Measurements from ENCODE around the gene PITPNC1. TPM values are rescaled to one million over a fixed set of nuclear protein-coding genes. Genes with fewer than 3 reads are reported as not detected.
"Not testable (repeated sequence)": the region's sequence is repeated elsewhere in the genome, so short reads cannot be mapped to it uniquely, and the experiment has no call there.

PITPNC1 gene
- total RNA-seq, 1 experiment from 2014 or later: 35.5 TPM

- CTCF ChIA-PET: no interaction called here
- Histone ChIP-seq H3K27me3 (replicated peaks; ENCODE audit: insufficient read depth, low read depth, low read length, poor library complexity) (no peaks in the 10 kb centered on the region), H3K4me3 (ENCODE audit: low read depth, low read length, poor library complexity, severe bottlenecking) (no peak overlapping the region), H3K4me1 (ENCODE audit: insufficient read depth, low read length, poor library complexity, severe bottlenecking) (peaks cover 18% of the 10 kb centered on the region), H3K9me3 (ENCODE audit: low read depth, low read length, poor library complexity, severe bottlenecking) (no peaks in the 10 kb centered on the region), H3K36me3 (ENCODE audit: insufficient read depth, low read length, poor library complexity, severe bottlenecking) (no peaks in the 10 kb centered on the region), H3K27ac (ENCODE audit: low read depth, low read length, poor library complexity, severe bottlenecking) (no peak overlapping the region)
- POLR2A ChIA-PET (ENCODE audit: low non-redundant PET): no interaction called here
- TF ChIP-seq CTCF (conservative IDR thresholded peaks at IDR 0.05; ENCODE audit: low read depth, low read length) (no peak), EZH2 (IDR thresholded peaks at IDR 0.05; ENCODE audit: borderline replicate concordance, low read depth, low read length, poor library complexity, severe bottlenecking) (no peak)
- intact Hi-C loops (cut with micrococcal nuclease; ENCODE audit: unreplicated experiment): no loop called here
- DNase-seq (ENCODE audit: low spot score): no peak
- no TSS peak for BruUV-seq (replicated peaks)
Measured at GRCh38 chr17:67417507-67417906, 40.4 kb downstream of the PITPNC1 start.

DNA sequence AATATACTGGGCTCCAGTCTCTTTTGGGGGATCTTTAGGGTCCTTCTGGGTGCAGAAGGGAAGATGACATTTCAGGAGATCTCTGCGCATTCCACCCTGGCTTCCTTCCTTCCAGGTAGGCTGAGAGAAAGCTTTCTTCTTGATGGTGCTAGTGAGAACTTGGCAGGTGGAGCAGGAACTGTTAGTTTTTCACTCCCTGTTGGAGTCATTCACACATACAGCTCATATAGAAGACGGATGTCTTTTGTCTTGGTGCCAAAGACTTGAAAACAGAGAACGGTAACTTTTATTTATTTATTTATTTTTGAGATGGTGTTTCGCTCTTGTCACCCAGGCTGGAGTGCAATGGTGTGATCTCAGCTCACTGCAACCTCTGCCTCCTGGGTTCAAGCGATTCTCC, 43.9 kb downstream of the PITPNC1 start:
- Histone ChIP-seq H3K27ac (ENCODE audit: low read depth, low read length, poor library complexity, severe bottlenecking) (no peak overlapping the region), H3K36me3 (ENCODE audit: insufficient read depth, low read length, poor library complexity, severe bottlenecking) (no peaks in the 10 kb centered on the region), H3K4me3 (ENCODE audit: low read depth, low read length, poor library complexity, severe bottlenecking) (no peak overlapping the region), H3K4me1 (ENCODE audit: insufficient read depth, low read length, poor library complexity, severe bottlenecking) (peaks cover 30% of the 10 kb centered on the region), H3K27me3 (replicated peaks; ENCODE audit: insufficient read depth, low read depth, low read length, poor library complexity) (no peaks in the 10 kb centered on the region), H3K9me3 (ENCODE audit: low read depth, low read length, poor library complexity, severe bottlenecking) (no peaks in the 10 kb centered on the region)
- no TSS peak for BruUV-seq (replicated peaks)
- intact Hi-C loops (cut with micrococcal nuclease; ENCODE audit: unreplicated experiment): no loop called here
- ChIA-PET POLR2A (ENCODE audit: low non-redundant PET) (no interaction called here), CTCF (no interaction called here)
- no peak for DNase-seq (ENCODE audit: low spot score)
- no peak for TF ChIP-seq EZH2 (IDR thresholded peaks at IDR 0.05; ENCODE audit: borderline replicate concordance, low read depth, low read length, poor library complexity, severe bottlenecking)
- TF ChIP-seq CTCF (conservative IDR thresholded peaks at IDR 0.05; ENCODE audit: low read depth, low read length): no peak

GRCh38 chr17:67421869-67422273, 44.8 kb downstream of the PITPNC1 start:
- Histone ChIP-seq H3K27me3 (replicated peaks; ENCODE audit: insufficient read depth, low read depth, low read length, poor library complexity) (no peaks in the 10 kb centered on the region), H3K9me3 (ENCODE audit: low read depth, low read length, poor library complexity, severe bottlenecking) (no peaks in the 10 kb centered on the region), H3K36me3 (ENCODE audit: insufficient read depth, low read length, poor library complexity, severe bottlenecking) (no peaks in the 10 kb centered on the region), H3K27ac (ENCODE audit: low read depth, low read length, poor library complexity, severe bottlenecking) (no peak overlapping the region), H3K4me3 (ENCODE audit: low read depth, low read length, poor library complexity, severe bottlenecking) (no peak overlapping the region), H3K4me1 (ENCODE audit: insufficient read depth, low read length, poor library complexity, severe bottlenecking) (peaks cover 30% of the 10 kb centered on the region)
- POLR2A ChIA-PET (ENCODE audit: low non-redundant PET): no interaction called here
- TF ChIP-seq CTCF (conservative IDR thresholded peaks at IDR 0.05; ENCODE audit: low read depth, low read length) (no peak), EZH2 (IDR thresholded peaks at IDR 0.05; ENCODE audit: borderline replicate concordance, low read depth, low read length, poor library complexity, severe bottlenecking) (no peak)
- BruUV-seq (replicated peaks): no TSS peak
- CTCF ChIA-PET: no interaction called here
- DNase-seq (ENCODE audit: low spot score): peak; percentile 70
- intact Hi-C loops (cut with micrococcal nuclease; ENCODE audit: unreplicated experiment): no loop called here

DNA sequence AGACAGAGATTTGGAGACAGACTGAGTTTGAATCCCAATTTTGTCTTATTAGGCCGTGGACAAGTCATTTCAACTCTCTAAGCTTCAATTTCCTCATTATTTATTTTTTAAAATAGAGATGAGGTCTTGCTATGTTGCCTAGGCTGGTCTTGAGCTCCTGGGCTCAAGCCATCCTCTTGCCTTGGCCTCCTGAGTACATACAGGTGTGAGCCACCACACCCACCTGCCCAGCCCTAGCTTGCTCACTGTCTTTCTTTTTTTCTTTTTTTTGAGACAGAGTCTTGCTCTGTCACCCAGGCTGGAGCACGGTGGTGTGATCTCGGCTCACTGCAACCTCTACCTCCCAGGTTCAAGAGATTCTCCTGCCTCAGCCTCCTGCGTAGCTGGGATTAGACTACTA, 45.2 kb downstream of the PITPNC1 start:
- POLR2A ChIA-PET (ENCODE audit: low non-redundant PET); H3K9me3 ChIP-seq (ENCODE audit: low read depth, low read length, poor library complexity, severe bottlenecking); BruUV-seq (replicated peaks); H3K4me3 ChIP-seq (ENCODE audit: low read depth, low read length, poor library complexity, severe bottlenecking); intact Hi-C loops (cut with micrococcal nuclease; ENCODE audit: unreplicated experiment); CTCF ChIA-PET; H3K36me3 ChIP-seq (ENCODE audit: insufficient read depth, low read length, poor library complexity, severe bottlenecking); H3K27me3 ChIP-seq (replicated peaks; ENCODE audit: insufficient read depth, low read depth, low read length, poor library complexity); DNase-seq (ENCODE audit: low spot score): not testable (repeated sequence)
- Histone ChIP-seq H3K4me1 (ENCODE audit: insufficient read depth, low read length, poor library complexity, severe bottlenecking) (peaks cover 30% of the 10 kb centered on the region), H3K27ac (ENCODE audit: low read depth, low read length, poor library complexity, severe bottlenecking) (peak overlapping the region; percentile 65)

Measured in A673 (cell line).